A673 (cell line): ENCODE measurements around the gene TASOR2.

ENCODE experiments used
- CTCF ChIP-seq: fragments of 300-800, 200-600 bp; sonication (generic); conservative IDR thresholded peaks from 2 replicates; pipeline ENCODE4 v1.5.1; 2017; ENCODE audit warnings: low read depth, mild to moderate bottlenecking, antibody characterized with exemption, low read length, moderate library complexity, mixed read lengths
- EZH2 ChIP-seq: fragments of 200-600 bp; sonication (generic); IDR thresholded peaks from 2 replicates; pipeline ENCODE4 v1.6.1; 2017; ENCODE audit warnings: borderline replicate concordance, low read depth, mild to moderate bottlenecking, mixed read lengths, antibody characterized with exemption, low read length; ENCODE audit not compliant: poor library complexity, severe bottlenecking

DNA sequence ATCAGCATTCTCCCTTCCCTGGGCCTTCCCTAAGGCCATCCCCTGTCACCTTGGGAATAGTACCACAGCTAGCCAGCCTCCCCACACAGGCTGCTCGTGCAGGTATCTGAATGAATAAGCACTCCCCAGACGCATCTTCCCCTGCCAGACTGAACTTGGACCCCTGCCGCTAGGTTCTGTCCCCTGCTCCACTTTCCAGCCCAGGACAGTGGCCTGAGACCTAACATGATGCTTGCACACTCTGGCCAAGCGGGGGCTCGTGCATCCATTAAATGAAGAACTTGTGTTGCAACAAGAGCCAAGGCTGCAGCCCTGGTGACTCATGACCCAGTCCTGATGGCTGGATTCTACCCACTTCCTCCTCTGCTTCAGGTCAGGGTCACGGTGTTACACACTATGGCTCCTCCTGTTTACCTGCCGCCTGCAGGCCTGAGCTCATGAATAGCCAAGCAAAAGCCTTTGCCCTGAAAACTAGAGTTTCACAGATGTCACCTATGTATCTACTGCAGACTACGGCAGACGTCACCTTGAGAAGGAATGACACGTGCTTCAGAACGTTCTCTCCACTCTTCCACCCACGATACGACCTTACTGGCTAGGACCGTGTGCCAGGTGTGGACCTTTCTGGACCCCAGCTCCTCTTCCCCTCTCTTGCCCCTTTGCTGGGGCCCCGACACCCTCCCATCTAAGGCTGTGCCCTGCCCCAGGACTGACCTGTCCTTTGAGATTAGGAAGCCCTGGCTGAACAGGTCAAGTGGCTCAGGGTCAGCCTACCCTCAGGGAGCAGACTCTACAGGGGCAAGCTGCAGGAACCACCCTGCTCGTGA is 24.7 kb upstream of the TASOR2 start:
- no peak for TF ChIP-seq CTCF
- TF ChIP-seq EZH2 = no peak
